OCI-LY7 (cell line): ENCODE data around the gene SMC4.

Experiments used
- EZH2phosphoT487 ChIP-seq: fragments of 200-600 bp; sonication (generic); IDR thresholded peaks from 2 replicates; pipeline ENCODE4 v1.6.1; 2018; ENCODE audit warnings: low read depth, borderline replicate concordance, mild to moderate bottlenecking, mixed run types, antibody characterized with exemption, low read length, moderate library complexity, mixed read lengths
- TF ChIP-seq, protein P1 (sequence below): fragments of 200-600 bp; sonication (generic); conservative IDR thresholded peaks from 2 replicates; pipeline ENCODE4 v1.5.1; 2014; ENCODE audit warnings: mild to moderate bottlenecking, antibody characterized with exemption, low read length, moderate library complexity, mixed read lengths

DNA sequence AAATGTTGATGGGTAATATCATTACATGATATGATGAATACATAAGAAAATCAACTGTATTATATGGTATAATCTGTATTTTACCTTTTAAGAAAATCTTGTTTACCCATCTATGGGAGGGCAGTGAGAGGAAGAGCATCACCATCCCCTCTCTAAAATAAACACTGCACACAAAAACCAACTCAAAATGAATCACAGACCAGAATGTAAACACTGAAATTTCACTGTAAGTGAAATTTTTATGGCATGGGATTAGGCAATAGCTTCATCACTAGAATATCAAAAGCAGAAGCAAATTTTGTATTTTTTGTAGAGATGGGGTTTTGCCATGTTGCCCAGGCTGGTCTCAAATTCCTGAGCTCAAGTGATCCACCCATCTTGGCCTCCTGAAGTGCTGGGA, 26.7 kb upstream of the SMC4 start:
- TF ChIP-seq, protein P1, sequence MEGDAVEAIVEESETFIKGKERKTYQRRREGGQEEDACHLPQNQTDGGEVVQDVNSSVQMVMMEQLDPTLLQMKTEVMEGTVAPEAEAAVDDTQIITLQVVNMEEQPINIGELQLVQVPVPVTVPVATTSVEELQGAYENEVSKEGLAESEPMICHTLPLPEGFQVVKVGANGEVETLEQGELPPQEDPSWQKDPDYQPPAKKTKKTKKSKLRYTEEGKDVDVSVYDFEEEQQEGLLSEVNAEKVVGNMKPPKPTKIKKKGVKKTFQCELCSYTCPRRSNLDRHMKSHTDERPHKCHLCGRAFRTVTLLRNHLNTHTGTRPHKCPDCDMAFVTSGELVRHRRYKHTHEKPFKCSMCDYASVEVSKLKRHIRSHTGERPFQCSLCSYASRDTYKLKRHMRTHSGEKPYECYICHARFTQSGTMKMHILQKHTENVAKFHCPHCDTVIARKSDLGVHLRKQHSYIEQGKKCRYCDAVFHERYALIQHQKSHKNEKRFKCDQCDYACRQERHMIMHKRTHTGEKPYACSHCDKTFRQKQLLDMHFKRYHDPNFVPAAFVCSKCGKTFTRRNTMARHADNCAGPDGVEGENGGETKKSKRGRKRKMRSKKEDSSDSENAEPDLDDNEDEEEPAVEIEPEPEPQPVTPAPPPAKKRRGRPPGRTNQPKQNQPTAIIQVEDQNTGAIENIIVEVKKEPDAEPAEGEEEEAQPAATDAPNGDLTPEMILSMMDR = no peak
- TF ChIP-seq EZH2phosphoT487 = no peak
